ENCODE results near the gene CBARP.
"Not testable (repeated sequence)": the region's sequence is repeated elsewhere in the genome, so short reads cannot be mapped to it uniquely, and the experiment has no call there.

Gene CBARP

GRCh38 chr19:1200614-1201013 lies 37.2 kb downstream of the CBARP start:
- ChIA-PET POLR2A (interaction anchor here (0.6 kb wide), 1 partner anchor 45 kb away, joined by 3 read pairs; no protein-coding TSS in a partner anchor), CTCF (interaction anchor here (4.0 kb wide), 1 partner anchor 88 kb away, joined by 19 read pairs; no protein-coding TSS in a partner anchor)
- H3K36me3 ChIP-seq (ENCODE audit: control insufficient read depth in 4 of 4, insufficient read depth in 4 of 4, low read length in 3 of 4); H3K27me3 ChIP-seq (replicated peaks in 2 of 5; ENCODE audit: control insufficient read depth in 4 of 5, insufficient read depth in 5 of 5, low read length in 4 of 5); H3K27ac ChIP-seq (ENCODE audit: insufficient read depth in 1 of 2, low read depth in 1 of 2, low read length in 2 of 2, poor library complexity in 1 of 2, severe bottlenecking in 2 of 2); H3K9me3 ChIP-seq (ENCODE audit: control extremely low read depth in 1 of 5, control insufficient read depth in 4 of 5, insufficient read depth in 2 of 5, low read depth in 1 of 5, low read length in 4 of 5); DNase-seq; H3K4me3 ChIP-seq (ENCODE audit: control insufficient read depth in 1 of 7, extremely low read depth in 1 of 7, insufficient read depth in 4 of 7, low read depth in 2 of 7, low read length in 6 of 7): not testable (repeated sequence)
- WGBS (ENCODE audit: insufficient coverage) = 90% methylated on average over 2 of the region's 4 CpGs
- peaks cover 0 to 24% (median 21%) of the 10 kb centered on the region in 4 experiments for H3K4me1 ChIP-seq (ENCODE audit: control extremely low read depth in 1 of 4, control insufficient read depth in 4 of 4, insufficient read depth in 4 of 4, low read length in 3 of 4)

- POLR2A ChIA-PET = no interaction called here
- H3K4me1 ChIP-seq (ENCODE audit: control extremely low read depth in 1 of 4, control insufficient read depth in 4 of 4, insufficient read depth in 4 of 4, low read length in 3 of 4) = peaks cover 0 to 19% (median 14%) of the 10 kb centered on the region in 4 experiments
- CTCF ChIA-PET = interaction anchor here (0.7 to 4.0 kb wide), 4 partner anchors 18 to 87 kb away, joined by 3 to 19 read pairs (median 4); partner anchors contain the start of gene ATP5F1D
- WGBS (ENCODE audit: insufficient coverage) = 92% methylated on average over 9 of the region's 10 CpGs
- no peaks in the 10 kb centered on the region for H3K36me3 ChIP-seq (ENCODE audit: control insufficient read depth in 4 of 4, insufficient read depth in 4 of 4, low read length in 3 of 4)
- H3K9me3 ChIP-seq (ENCODE audit: control extremely low read depth in 1 of 5, control insufficient read depth in 4 of 5, insufficient read depth in 2 of 5, low read depth in 1 of 5, low read length in 4 of 5) = no peaks in the 10 kb centered on the region
- no peak overlapping the region for H3K27ac ChIP-seq (ENCODE audit: insufficient read depth in 1 of 2, low read depth in 1 of 2, low read length in 2 of 2, poor library complexity in 1 of 2, severe bottlenecking in 2 of 2)
- no peaks in the 10 kb centered on the region for H3K27me3 ChIP-seq (replicated peaks in 2 of 5; ENCODE audit: control insufficient read depth in 4 of 5, insufficient read depth in 5 of 5, low read length in 4 of 5)
- no peak overlapping the region for H3K4me3 ChIP-seq (ENCODE audit: control insufficient read depth in 1 of 7, extremely low read depth in 1 of 7, insufficient read depth in 4 of 7, low read depth in 2 of 7, low read length in 6 of 7)
- DNase-seq = no peak
Measured at GRCh38 chr19:1199531-1199930, 38.3 kb downstream of the CBARP start.

- no peak overlapping the region for H3K27ac ChIP-seq (ENCODE audit: insufficient read depth in 1 of 2, low read depth in 1 of 2, low read length in 2 of 2, poor library complexity in 1 of 2, severe bottlenecking in 2 of 2)
- peaks cover 0 to 25% (median 19%) of the 10 kb centered on the region in 4 experiments for H3K4me1 ChIP-seq (ENCODE audit: control extremely low read depth in 1 of 4, control insufficient read depth in 4 of 4, insufficient read depth in 4 of 4, low read length in 3 of 4)
- POLR2A ChIA-PET = no interaction called here
- peak in 2 of 3 donors; percentile 60 to 62 for DNase-seq
- 56% methylated on average over 9 of the region's 9 CpGs for WGBS (ENCODE audit: insufficient coverage)
- H3K4me3 ChIP-seq (ENCODE audit: control insufficient read depth in 1 of 7, extremely low read depth in 1 of 7, insufficient read depth in 4 of 7, low read depth in 2 of 7, low read length in 6 of 7) = no peak overlapping the region
- no peaks in the 10 kb centered on the region for H3K9me3 ChIP-seq (ENCODE audit: control extremely low read depth in 1 of 5, control insufficient read depth in 4 of 5, insufficient read depth in 2 of 5, low read depth in 1 of 5, low read length in 4 of 5)
- H3K27me3 ChIP-seq (replicated peaks in 2 of 5; ENCODE audit: control insufficient read depth in 4 of 5, insufficient read depth in 5 of 5, low read length in 4 of 5) = no peaks in the 10 kb centered on the region
- no peaks in the 10 kb centered on the region for H3K36me3 ChIP-seq (ENCODE audit: control insufficient read depth in 4 of 4, insufficient read depth in 4 of 4, low read length in 3 of 4)
- CTCF ChIA-PET = interaction anchor here (0.7 to 2.1 kb wide), 4 partner anchors 11 to 76 kb away, joined by 3 to 8 read pairs (median 4); no protein-coding TSS in a partner anchor
Measured at GRCh38 chr19:1189419-1189818, 48.4 kb downstream of the CBARP start.

- ChIA-PET POLR2A (no interaction called here), CTCF (no interaction called here)
- Histone ChIP-seq H3K36me3 (ENCODE audit: control insufficient read depth in 4 of 4, insufficient read depth in 4 of 4, low read length in 3 of 4) (no peaks in the 10 kb centered on the region), H3K9me3 (ENCODE audit: control extremely low read depth in 1 of 5, control insufficient read depth in 4 of 5, insufficient read depth in 2 of 5, low read depth in 1 of 5, low read length in 4 of 5) (no peaks in the 10 kb centered on the region), H3K27ac (ENCODE audit: insufficient read depth in 1 of 2, low read depth in 1 of 2, low read length in 2 of 2, poor library complexity in 1 of 2, severe bottlenecking in 2 of 2) (no peak overlapping the region), H3K27me3 (replicated peaks in 2 of 5; ENCODE audit: control insufficient read depth in 4 of 5, insufficient read depth in 5 of 5, low read length in 4 of 5) (no peaks in the 10 kb centered on the region), H3K4me3 (ENCODE audit: control insufficient read depth in 1 of 7, extremely low read depth in 1 of 7, insufficient read depth in 4 of 7, low read depth in 2 of 7, low read length in 6 of 7) (no peak overlapping the region), H3K4me1 (ENCODE audit: control extremely low read depth in 1 of 4, control insufficient read depth in 4 of 4, insufficient read depth in 4 of 4, low read length in 3 of 4) (peaks cover 0 to 18% (median 10%) of the 10 kb centered on the region in 4 experiments)
- no peak for DNase-seq
- 83% methylated on average over 16 of the region's 19 CpGs for WGBS (ENCODE audit: insufficient coverage)
Measured at GRCh38 chr19:1183543-1184172, 54.1 kb downstream of the CBARP start.

GRCh38 chr19:1182727-1183126 lies 55.1 kb downstream of the CBARP start:
- Histone ChIP-seq H3K9me3 (ENCODE audit: control extremely low read depth in 1 of 5, control insufficient read depth in 4 of 5, insufficient read depth in 2 of 5, low read depth in 1 of 5, low read length in 4 of 5) (no peaks in the 10 kb centered on the region), H3K4me1 (ENCODE audit: control extremely low read depth in 1 of 4, control insufficient read depth in 4 of 4, insufficient read depth in 4 of 4, low read length in 3 of 4) (peaks cover 0 to 21% (median 10%) of the 10 kb centered on the region in 4 experiments), H3K36me3 (ENCODE audit: control insufficient read depth in 4 of 4, insufficient read depth in 4 of 4, low read length in 3 of 4) (no peaks in the 10 kb centered on the region), H3K4me3 (ENCODE audit: control insufficient read depth in 1 of 7, extremely low read depth in 1 of 7, insufficient read depth in 4 of 7, low read depth in 2 of 7, low read length in 6 of 7) (no peak overlapping the region), H3K27me3 (replicated peaks in 2 of 5; ENCODE audit: control insufficient read depth in 4 of 5, insufficient read depth in 5 of 5, low read length in 4 of 5) (no peaks in the 10 kb centered on the region), H3K27ac (ENCODE audit: insufficient read depth in 1 of 2, low read depth in 1 of 2, low read length in 2 of 2, poor library complexity in 1 of 2, severe bottlenecking in 2 of 2) (no peak overlapping the region)
- ChIA-PET POLR2A (no interaction called here), CTCF (interaction anchor here (0.6 kb wide), 1 partner anchor 35 kb away, joined by 3 read pairs; no protein-coding TSS in a partner anchor)
- no CpG with 5 or more reads among the region's 11 CpGs for WGBS (ENCODE audit: insufficient coverage)
- no peak for DNase-seq

GRCh38 chr19:1182068-1182467 lies 55.7 kb downstream of the CBARP start:
- Histone ChIP-seq H3K36me3 (ENCODE audit: control insufficient read depth in 4 of 4, insufficient read depth in 4 of 4, low read length in 3 of 4) (no peaks in the 10 kb centered on the region), H3K4me3 (ENCODE audit: control insufficient read depth in 1 of 7, extremely low read depth in 1 of 7, insufficient read depth in 4 of 7, low read depth in 2 of 7, low read length in 6 of 7) (no peak overlapping the region), H3K27me3 (replicated peaks in 2 of 5; ENCODE audit: control insufficient read depth in 4 of 5, insufficient read depth in 5 of 5, low read length in 4 of 5) (no peaks in the 10 kb centered on the region), H3K4me1 (ENCODE audit: control extremely low read depth in 1 of 4, control insufficient read depth in 4 of 4, insufficient read depth in 4 of 4, low read length in 3 of 4) (peaks cover 0 to 27% (median 13%) of the 10 kb centered on the region in 4 experiments), H3K9me3 (ENCODE audit: control extremely low read depth in 1 of 5, control insufficient read depth in 4 of 5, insufficient read depth in 2 of 5, low read depth in 1 of 5, low read length in 4 of 5) (no peaks in the 10 kb centered on the region), H3K27ac (ENCODE audit: insufficient read depth in 1 of 2, low read depth in 1 of 2, low read length in 2 of 2, poor library complexity in 1 of 2, severe bottlenecking in 2 of 2) (no peak overlapping the region)
- WGBS (ENCODE audit: insufficient coverage) = 99% methylated on average over 10 of the region's 10 CpGs
- no peak for DNase-seq
- CTCF ChIA-PET = interaction anchor here (0.7 kb wide), 1 partner anchor 51 kb away, joined by 3 read pairs; no protein-coding TSS in a partner anchor
- POLR2A ChIA-PET = no interaction called here

GRCh38 chr19:1181606-1182005 lies 56.2 kb downstream of the CBARP start:
- POLR2A ChIA-PET = no interaction called here
- CTCF ChIA-PET = interaction anchor here (1.0 kb wide), 1 partner anchor 68 kb away, joined by 3 read pairs; no protein-coding TSS in a partner anchor
- Histone ChIP-seq H3K27me3 (replicated peaks in 2 of 5; ENCODE audit: control insufficient read depth in 4 of 5, insufficient read depth in 5 of 5, low read length in 4 of 5) (no peaks in the 10 kb centered on the region), H3K9me3 (ENCODE audit: control extremely low read depth in 1 of 5, control insufficient read depth in 4 of 5, insufficient read depth in 2 of 5, low read depth in 1 of 5, low read length in 4 of 5) (no peaks in the 10 kb centered on the region), H3K4me1 (ENCODE audit: control extremely low read depth in 1 of 4, control insufficient read depth in 4 of 4, insufficient read depth in 4 of 4, low read length in 3 of 4) (peaks cover 0 to 31% (median 13%) of the 10 kb centered on the region in 4 experiments), H3K4me3 (ENCODE audit: control insufficient read depth in 1 of 7, extremely low read depth in 1 of 7, insufficient read depth in 4 of 7, low read depth in 2 of 7, low read length in 6 of 7) (no peak overlapping the region), H3K36me3 (ENCODE audit: control insufficient read depth in 4 of 4, insufficient read depth in 4 of 4, low read length in 3 of 4) (no peaks in the 10 kb centered on the region), H3K27ac (ENCODE audit: insufficient read depth in 1 of 2, low read depth in 1 of 2, low read length in 2 of 2, poor library complexity in 1 of 2, severe bottlenecking in 2 of 2) (no peak overlapping the region)
- 98% methylated on average over 11 of the region's 11 CpGs for WGBS (ENCODE audit: insufficient coverage)
- DNase-seq = no peak

Measured in common myeloid progenitor, CD34-positive (primary cell).